B cell (primary cell): ENCODE measurements around the gene POF1B. TPM values are rescaled to one million over a fixed set of nuclear protein-coding genes. Genes with fewer than 3 reads are reported as not detected.
"Not testable (repeated sequence)": the region's sequence is repeated elsewhere in the genome, so short reads cannot be mapped to it uniquely, and the experiment has no call there.

ENCODE experiments used
- ATAC-seq: fragments of 200-7000 bp; cut with Tn5 transposase; one replicate; pipeline ENCODE4 v1.10.0; 2021; ENCODE audit warnings: low read depth, mild to moderate bottlenecking, moderate number of reproducible peaks, moderate library complexity
- CTCF ChIA-PET: fragments of 350-600 bp; sonication (Branson Sonifier 250); formaldehyde crosslinking; loops from one replicate; lab custom pipeline; 2021; ENCODE audit warnings: antibody characterized with exemption, inconsistent platforms; lab: Charles Lee
- POLR2A ChIA-PET: fragments of 350-600 bp; sonication (Branson Sonifier 250); formaldehyde crosslinking; loops from one replicate; lab custom pipeline; 2021; ENCODE audit warnings: antibody characterized with exemption; lab: Charles Lee
- DNase-seq: peaks from one replicate; pipeline ENCODE4 v3.0.0; 2013
- H2AFZ ChIP-seq: 2 replicates; pipeline ENCODE4 v1.6.1; 2012; ENCODE audit warnings: mild to moderate bottlenecking, low read depth, low read length; ENCODE audit not compliant: insufficient read depth, poor library complexity, severe bottlenecking
- H3K27ac ChIP-seq, 2 donors: 1 replicate in 1 of 2; 2 replicates in 1 of 2; pipeline ENCODE4 v1.5.1; 2012 to 2013; ENCODE audit warnings: low read length in 2 of 2, mild to moderate bottlenecking in 2 of 2, moderate library complexity in 1 of 2
- H3K27me3 ChIP-seq, 4 experiments: fragments of 200-600 bp in 1 of 4; sonication (generic) in 1 of 4; replicated peaks in 1 of 4; 1 replicate in 2 of 4; 2 replicates in 2 of 4; pipeline versions ENCODE4 v1.6.1 to v1.7.0; 2013 to 2016; ENCODE audit warnings: low read length in 3 of 4, mild to moderate bottlenecking in 2 of 4, mixed read lengths in 1 of 4, moderate library complexity in 1 of 4; ENCODE audit not compliant: insufficient read depth in 4 of 4, control insufficient read depth in 3 of 4; ENCODE audit errors: control extremely low read depth in 1 of 4
- H3K36me3 ChIP-seq, 2 experiments: replicated peaks in 1 of 2; 1 replicate in 1 of 2; 2 replicates in 1 of 2; pipeline versions ENCODE4 v1.6.1 to v1.7.1; 2013; ENCODE audit warnings: low read length in 1 of 2; ENCODE audit not compliant: insufficient read depth in 2 of 2, control insufficient read depth in 1 of 2; ENCODE audit errors: control extremely low read depth in 1 of 2, extremely low read depth in 1 of 2
- H3K4me1 ChIP-seq, 2 donors: fragments of 200-600 bp in 1 of 2; sonication (generic) in 1 of 2; 1 replicate in 1 of 2; 2 replicates in 1 of 2; pipeline versions ENCODE4 v1.5.1 to v1.6.1; 2013 to 2017; ENCODE audit warnings: low read length in 2 of 2; ENCODE audit not compliant: control insufficient read depth in 2 of 2, insufficient read depth in 2 of 2
- H3K4me2 ChIP-seq: replicated peaks from 2 replicates; pipeline ENCODE3; 2012; ENCODE audit warnings: mild to moderate bottlenecking, low read depth, low read length; ENCODE audit not compliant: poor library complexity, severe bottlenecking
- H3K4me3 ChIP-seq, 5 experiments: fragments of 200-600 bp in 1 of 5; sonication (generic) in 1 of 5; 1 replicate in 3 of 5; 2 replicates in 2 of 5; pipeline versions ENCODE4 v1.5.1 to v1.7.0; 2011 to 2016; ENCODE audit warnings: low read length in 4 of 5, mild to moderate bottlenecking in 4 of 5, low read depth in 2 of 5, control low read depth in 1 of 5, moderate library complexity in 1 of 5; ENCODE audit not compliant: insufficient read depth in 1 of 5; ENCODE audit errors: control extremely low read depth in 1 of 5, extremely low read depth in 1 of 5
- H3K79me2 ChIP-seq: fragments of 200-600 bp; sonication (generic); one replicate; pipeline ENCODE4 v1.6.0; 2016; ENCODE audit warnings: low read length; ENCODE audit not compliant: control insufficient read depth, insufficient read depth
- H3K9ac ChIP-seq: fragments of 200-600 bp; sonication (generic); 2 replicates; pipeline ENCODE4 v1.6.1; 2017; ENCODE audit warnings: mild to moderate bottlenecking, low read length, moderate library complexity
- H3K9me3 ChIP-seq, 3 donors: one replicate each; pipeline versions ENCODE4 v1.6.1 to v1.7.1; 2013; ENCODE audit warnings: low read length in 2 of 3; ENCODE audit not compliant: control insufficient read depth in 2 of 3, insufficient read depth in 1 of 3; ENCODE audit errors: control extremely low read depth in 1 of 3
- H4K20me1 ChIP-seq: 2 replicates; pipeline ENCODE4 v1.6.0; 2012; ENCODE audit warnings: mild to moderate bottlenecking, low read length; ENCODE audit not compliant: insufficient read depth, control insufficient read depth, poor library complexity, severe bottlenecking
- H3K27ac Mint-ChIP-seq: one replicate; pipeline ENCODE4 v1.8.0; 2021; ENCODE audit warnings: mixed read lengths
- H3K27me3 Mint-ChIP-seq: one replicate; pipeline ENCODE4 v1.8.0; 2021; ENCODE audit warnings: mixed read lengths
- H3K4me1 Mint-ChIP-seq: one replicate; pipeline ENCODE4 v1.8.0; 2021; ENCODE audit warnings: mixed read lengths
- H3K4me3 Mint-ChIP-seq: one replicate; pipeline ENCODE4 v1.8.0; 2021; ENCODE audit warnings: mixed read lengths
- H3K9me3 Mint-ChIP-seq: one replicate; pipeline ENCODE4 v1.8.0; 2022; ENCODE audit warnings: mixed read lengths; ENCODE audit not compliant: insufficient read depth
- EZH2 ChIP-seq: IDR thresholded peaks from 2 replicates; pipeline ENCODE4 v1.6.1; 2012; ENCODE audit warnings: borderline replicate concordance, low read depth, mild to moderate bottlenecking, moderate library complexity, low read length; ENCODE audit not compliant: insufficient read depth, poor library complexity, severe bottlenecking
- WGBS: methylation state at CpG from one replicate; pipeline ENCODE4 v1.1.5; 2013; ENCODE audit warnings: missing lambda C conversion rate; ENCODE audit not compliant: insufficient coverage; 5-methylcytosine and 5-hydroxymethylcytosine counted together
- intact Hi-C: fragments of 100-400 bp; cut with micrococcal nuclease; formaldehyde crosslinking; loops from one replicate; pipeline ENCODE4 v1.10.0; 2022
- polyA plus RNA-seq: library from polyadenylated mRNA; depleted of rRNA; stranded (reverse); fragments of >200 nt; gene quantifications from 2 replicates; pipeline ENCODE4 v1.2.3, GENCODE V29; 2012
- total RNA-seq, 2 donors: library from RNA; stranded (reverse); fragments of 120-200 nt in 1 of 2; gene quantifications; 1 replicate in 1 of 2; 2 replicates in 1 of 2; pipeline versions ENCODE4 v1.2.3 to v1.2.4, GENCODE V29; 2013 to 2022
- TF ChIP-seq, protein P1 (sequence below): fragments of 200-600 bp; IDR thresholded peaks from one replicate; pipeline ENCODE4 v1.8.0; 2022; ENCODE audit warnings: antibody characterized with exemption, mild to moderate bottlenecking

Gene POF1B
- total and polyA plus RNA-seq, 2 donors (not counting 1 experiment from before 2014, with no cell fraction given): 0.78 to 1.9 TPM

DNA sequence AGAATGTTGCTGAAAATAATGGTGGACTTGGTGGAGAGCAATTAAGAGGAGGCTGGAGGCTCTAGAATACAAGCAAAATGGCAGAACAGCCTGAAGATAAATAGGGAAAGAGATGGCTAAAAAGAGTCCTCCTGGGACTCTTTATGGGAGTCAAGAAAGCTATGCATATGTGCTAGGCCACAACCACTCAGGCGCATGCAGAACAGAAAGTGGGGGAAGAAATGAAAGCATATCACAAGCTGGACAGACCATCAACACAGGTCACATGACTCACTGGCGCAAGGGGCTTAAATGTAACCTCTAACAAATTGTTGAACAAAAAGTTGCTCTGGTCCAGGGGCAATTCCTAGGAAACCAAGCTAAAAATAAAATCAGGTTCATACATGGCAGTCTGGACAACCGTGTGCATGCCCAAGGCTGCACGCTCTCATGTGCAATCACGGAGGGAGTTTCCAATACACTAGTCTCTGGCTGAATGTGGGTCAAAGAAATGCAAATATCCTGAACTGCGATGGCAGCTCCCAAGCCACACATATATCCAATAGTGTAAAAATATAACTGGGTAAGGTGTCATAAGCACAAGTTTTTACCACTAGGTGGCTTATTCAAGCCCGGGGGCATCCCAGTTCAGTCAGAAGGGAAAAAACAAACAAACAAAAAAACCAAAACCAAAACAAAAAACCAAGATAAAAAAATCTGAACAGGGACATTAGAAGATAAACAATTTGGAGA, 90.3 kb downstream of the POF1B start:
- ATAC-seq (no peak), DNase-seq (no peak)
- Mint-ChIP-seq H3K4me3 (no peak overlapping the region), H3K9me3 (peaks cover 4% of the 10 kb centered on the region), H3K27ac (no peak overlapping the region), H3K27me3 (no peaks in the 10 kb centered on the region), H3K4me1 (peaks cover 1% of the 10 kb centered on the region)
- Histone ChIP-seq H2AFZ (no peak overlapping the region), H3K4me2 (no peak overlapping the region), H3K79me2 (no peaks in the 10 kb centered on the region), H3K27me3 (no peaks in the 10 kb centered on the region), H3K36me3 (no peaks in the 10 kb centered on the region), H3K9me3 (no peaks in the 10 kb centered on the region), H4K20me1 (no peaks in the 10 kb centered on the region), H3K9ac (no peak overlapping the region), H3K4me3 (no peak overlapping the region), H3K27ac (no peak overlapping the region), H3K4me1 (no peaks in the 10 kb centered on the region)
- TF ChIP-seq EZH2: no peak
- TF ChIP-seq, protein P1, sequence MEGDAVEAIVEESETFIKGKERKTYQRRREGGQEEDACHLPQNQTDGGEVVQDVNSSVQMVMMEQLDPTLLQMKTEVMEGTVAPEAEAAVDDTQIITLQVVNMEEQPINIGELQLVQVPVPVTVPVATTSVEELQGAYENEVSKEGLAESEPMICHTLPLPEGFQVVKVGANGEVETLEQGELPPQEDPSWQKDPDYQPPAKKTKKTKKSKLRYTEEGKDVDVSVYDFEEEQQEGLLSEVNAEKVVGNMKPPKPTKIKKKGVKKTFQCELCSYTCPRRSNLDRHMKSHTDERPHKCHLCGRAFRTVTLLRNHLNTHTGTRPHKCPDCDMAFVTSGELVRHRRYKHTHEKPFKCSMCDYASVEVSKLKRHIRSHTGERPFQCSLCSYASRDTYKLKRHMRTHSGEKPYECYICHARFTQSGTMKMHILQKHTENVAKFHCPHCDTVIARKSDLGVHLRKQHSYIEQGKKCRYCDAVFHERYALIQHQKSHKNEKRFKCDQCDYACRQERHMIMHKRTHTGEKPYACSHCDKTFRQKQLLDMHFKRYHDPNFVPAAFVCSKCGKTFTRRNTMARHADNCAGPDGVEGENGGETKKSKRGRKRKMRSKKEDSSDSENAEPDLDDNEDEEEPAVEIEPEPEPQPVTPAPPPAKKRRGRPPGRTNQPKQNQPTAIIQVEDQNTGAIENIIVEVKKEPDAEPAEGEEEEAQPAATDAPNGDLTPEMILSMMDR: no peak
- 100% methylated on average over 1 of the region's 7 CpGs for WGBS
- ChIA-PET CTCF (no interaction called here), POLR2A (no interaction called here)
- intact Hi-C loops: no loop called here

DNA sequence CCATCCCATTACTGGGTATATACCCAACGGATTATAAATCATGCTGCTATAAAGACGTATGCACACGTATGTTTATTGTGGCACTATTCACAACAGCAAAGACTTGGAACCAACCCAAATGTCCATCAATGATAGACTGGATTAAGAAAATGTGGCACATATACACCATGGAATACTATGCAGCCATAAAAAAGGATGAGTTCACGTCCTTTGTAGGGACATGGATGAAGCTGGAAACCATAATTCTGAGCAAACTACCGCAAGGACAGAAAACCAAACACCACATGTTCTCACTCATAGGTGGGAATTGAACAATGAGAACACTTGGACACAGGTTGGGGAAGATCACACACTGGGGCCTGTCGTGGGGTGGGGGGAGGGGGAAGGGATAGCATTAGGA, 94.2 kb downstream of the POF1B start:
- POLR2A ChIA-PET, H3K27ac ChIP-seq: not testable (repeated sequence)

More for the DNA sequence above, 94.2 kb downstream of the POF1B start:
- H3K4me1 ChIP-seq, H3K27me3 ChIP-seq, DNase-seq, H3K4me3 ChIP-seq, intact Hi-C loops, H2AFZ ChIP-seq, H3K36me3 ChIP-seq, H3K27ac Mint-ChIP-seq, H3K9me3 ChIP-seq, H3K9me3 Mint-ChIP-seq, ATAC-seq, H3K4me2 ChIP-seq, H3K9ac ChIP-seq, H3K4me1 Mint-ChIP-seq, H3K27me3 Mint-ChIP-seq, CTCF ChIA-PET, H3K4me3 Mint-ChIP-seq, H4K20me1 ChIP-seq, H3K79me2 ChIP-seq: not testable (repeated sequence)
- no CpG with 5 or more reads among the region's 6 CpGs for WGBS
